ENCODE data around the gene FCF1.

FCF1 gene

DNA sequence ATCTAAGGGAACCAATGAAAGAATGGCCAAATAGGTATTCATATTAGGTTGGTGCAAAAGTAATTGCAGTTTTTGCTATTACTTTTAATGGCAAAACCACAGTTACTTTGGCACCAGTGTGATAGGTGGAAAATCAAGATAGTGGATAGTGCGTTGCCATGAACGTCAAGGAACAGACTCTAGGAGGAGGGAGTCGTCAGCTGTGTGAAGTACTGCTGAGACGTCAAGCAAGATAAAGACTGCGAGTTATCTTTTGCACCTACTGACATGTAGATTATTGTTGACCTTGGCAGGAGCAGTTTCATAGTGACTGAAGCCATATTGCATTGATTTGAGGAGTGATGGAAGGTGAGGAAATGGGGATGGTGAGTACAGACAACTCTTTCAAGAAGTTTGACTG is 58.5 kb downstream of the FCF1 start:
- DNase-seq = no peak

GRCh38 chr14:74784634-74785033 is 71.7 kb downstream of the FCF1 start:
- no peak for DNase-seq

DNA sequence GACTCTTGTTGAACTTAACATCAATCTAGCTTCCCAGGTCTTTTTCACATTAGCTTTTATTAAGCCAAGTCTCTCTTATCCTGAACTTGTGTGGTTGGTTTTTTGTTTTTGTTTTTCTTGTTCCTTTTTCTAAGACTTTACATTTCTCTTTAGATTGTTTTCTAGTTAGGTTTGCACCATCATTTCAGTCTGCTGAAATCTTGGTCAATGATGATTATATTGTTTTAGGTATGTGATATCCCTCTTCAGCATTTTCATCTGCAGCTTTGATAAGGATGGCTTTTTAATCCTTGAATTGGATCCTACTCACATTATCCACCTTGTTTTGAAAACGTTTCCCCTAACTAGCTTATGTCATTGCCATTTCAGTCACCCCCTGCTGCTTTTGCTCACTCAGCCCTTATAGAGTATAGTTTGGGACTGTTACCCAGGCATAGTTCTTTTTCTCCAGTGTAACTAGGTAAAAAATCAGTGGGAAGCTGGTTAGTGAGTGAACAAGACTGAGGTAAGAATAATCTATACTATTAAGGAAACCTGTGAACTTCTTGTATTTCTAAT is 72.2 kb downstream of the FCF1 start:
- no peak for DNase-seq

- DNase-seq = no peak
Observed at GRCh38 chr14:74786796-74787315, 73.9 kb downstream of the FCF1 start.
